ENCODE measurements around the gene ALAS1.

Gene ALAS1

DNA sequence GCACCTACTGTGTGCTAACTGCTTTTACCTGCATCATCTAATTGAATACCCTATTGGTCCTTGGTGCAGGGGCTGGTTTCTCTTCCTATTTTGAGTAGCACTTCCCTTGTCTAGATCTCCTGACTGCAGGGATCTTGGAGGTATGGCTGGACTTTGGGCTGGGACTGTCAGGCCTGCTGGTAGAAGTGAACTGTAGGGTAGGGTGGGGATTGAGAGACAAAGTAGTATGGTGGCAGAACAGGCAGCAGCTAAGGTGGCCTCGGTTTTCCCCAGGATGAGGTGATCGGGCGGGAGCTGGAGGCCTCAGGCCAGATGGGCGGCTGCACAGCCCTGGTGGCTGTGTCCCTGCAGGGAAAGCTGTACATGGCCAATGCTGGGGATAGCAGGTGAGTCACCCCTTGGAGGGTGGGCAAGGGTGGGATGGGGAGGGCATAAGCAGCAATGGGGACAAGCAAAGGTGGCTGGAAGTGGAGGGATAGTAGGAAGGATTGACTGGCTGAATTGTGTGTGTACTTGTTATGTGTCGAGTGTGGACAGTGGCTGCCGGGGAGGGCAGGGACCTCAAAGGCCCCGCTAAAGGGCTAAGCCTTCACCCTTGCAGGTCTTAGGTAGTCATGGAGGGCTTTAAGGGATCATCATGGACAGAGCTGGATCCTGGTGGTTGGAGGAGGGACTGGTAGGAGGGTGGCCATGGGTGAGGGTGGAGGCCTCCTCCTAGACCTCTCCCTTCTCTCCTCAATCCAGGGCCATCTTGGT, 49.6 kb downstream of the ALAS1 start:
- no peak for TF ChIP-seq CTCF (IDR thresholded peaks at IDR 0.05)
- peak in 1 of 2 donors; percentile 58 for DNase-seq
- intact Hi-C loops (cut with DNase I; ENCODE audit: low total_unique reads): no loop called here
- Histone ChIP-seq H3K27me3 (no peaks in the 10 kb centered on the region), H3K4me3 (peak overlapping the region in 1 of 2 donors; percentile 60), H3K27ac (no peak overlapping the region), H3K36me3 (peaks cover 10 to 49% (median 40%) of the 10 kb centered on the region in 3 donors), H3K4me1 (peaks cover 0 to 22% (median 15%) of the 10 kb centered on the region in 4 donors), H3K9me3 (no peaks in the 10 kb centered on the region)

- DNase-seq: peak in 1 of 2 donors; percentile 58
- H3K9me3 ChIP-seq: no peaks in the 10 kb centered on the region
- no peak overlapping the region for H3K27ac ChIP-seq
- no peaks in the 10 kb centered on the region for H3K27me3 ChIP-seq
- H3K4me3 ChIP-seq: no peak overlapping the region
- intact Hi-C loops (cut with DNase I; ENCODE audit: low total_unique reads): no loop called here
- peaks cover 10 to 54% (median 46%) of the 10 kb centered on the region in 3 donors for H3K36me3 ChIP-seq
- TF ChIP-seq CTCF (IDR thresholded peaks at IDR 0.05): no peak
- peaks cover 0 to 22% (median 15%) of the 10 kb centered on the region in 4 donors for H3K4me1 ChIP-seq
These were observed 50.2 kb downstream of the ALAS1 start for GRCh38 chr3:52248165-52248541.

- no peaks in the 10 kb centered on the region for H3K27me3 ChIP-seq
- no peak overlapping the region for H3K4me3 ChIP-seq
- no peak overlapping the region for H3K27ac ChIP-seq
- DNase-seq: peak in 1 of 2 donors; percentile 72
- intact Hi-C loops (cut with DNase I; ENCODE audit: low total_unique reads): no loop called here
- no peak for TF ChIP-seq CTCF (IDR thresholded peaks at IDR 0.05)
- peaks cover 0 to 23% (median 16%) of the 10 kb centered on the region in 4 donors for H3K4me1 ChIP-seq
- H3K36me3 ChIP-seq: peaks cover 12 to 62% (median 54%) of the 10 kb centered on the region in 3 donors
- no peaks in the 10 kb centered on the region for H3K9me3 ChIP-seq
These were observed 51.0 kb downstream of the ALAS1 start for GRCh38 chr3:52248816-52249547.

GRCh38 chr3:52249683-52250082, 51.7 kb downstream of the ALAS1 start:
- no peak for TF ChIP-seq CTCF (IDR thresholded peaks at IDR 0.05)
- intact Hi-C loops (cut with DNase I; ENCODE audit: low total_unique reads): no loop called here
- Histone ChIP-seq H3K27me3 (no peaks in the 10 kb centered on the region), H3K4me1 (peaks cover 0 to 20% (median 15%) of the 10 kb centered on the region in 4 donors), H3K9me3 (no peaks in the 10 kb centered on the region), H3K36me3 (peaks cover 18 to 70% (median 60%) of the 10 kb centered on the region in 3 donors), H3K4me3 (no peak overlapping the region), H3K27ac (no peak overlapping the region)
- no peak for DNase-seq

DNA sequence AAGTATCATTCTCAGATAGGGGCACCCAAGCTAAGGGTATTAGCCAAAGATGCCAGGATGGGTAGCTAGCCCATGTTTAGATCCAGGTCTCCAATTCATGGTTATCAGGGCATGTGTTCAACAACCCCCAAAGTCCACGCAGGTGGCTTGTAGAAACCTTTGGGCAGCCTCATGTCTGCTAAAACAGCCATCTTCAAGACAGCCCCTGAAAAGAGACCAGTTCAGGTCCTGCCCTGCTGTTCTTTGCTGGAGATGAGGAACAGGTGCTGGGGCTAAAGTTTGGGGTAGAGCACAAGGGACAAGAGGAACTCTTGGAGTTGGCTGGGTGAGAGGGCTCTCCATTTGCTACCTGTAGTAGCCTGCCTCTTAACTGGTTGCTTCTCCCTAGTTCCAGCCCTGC, 52.2 kb downstream of the ALAS1 start:
- no peaks in the 10 kb centered on the region for H3K9me3 ChIP-seq
- intact Hi-C loops (cut with DNase I; ENCODE audit: low total_unique reads): no loop called here
- no peak for TF ChIP-seq CTCF (IDR thresholded peaks at IDR 0.05)
- no peaks in the 10 kb centered on the region for H3K27me3 ChIP-seq
- DNase-seq: no peak
- no peak overlapping the region for H3K4me3 ChIP-seq
- H3K27ac ChIP-seq: no peak overlapping the region
- H3K4me1 ChIP-seq: peaks cover 0 to 16% (median 13%) of the 10 kb centered on the region in 4 donors
- H3K36me3 ChIP-seq: peaks cover 19 to 74% (median 64%) of the 10 kb centered on the region in 3 donors

All from tibial artery (tissue), 4 donors.